Measurements from ENCODE around the gene LRCH3. TPM values are rescaled to one million over a fixed set of nuclear protein-coding genes. Genes with fewer than 3 reads are reported as not detected.

The LRCH3 gene
- total and polyA plus RNA-seq, 2 experiments from 2014 or later = 20.9 to 24.1 TPM

- TF ChIP-seq EZH2phosphoT487 (IDR thresholded peaks at IDR 0.05; ENCODE audit: insufficient read depth, low read depth) (no peak), EZH2 (IDR thresholded peaks at IDR 0.05; ENCODE audit: insufficient read depth, poor library complexity, severe bottlenecking) (no peak)
- Histone ChIP-seq H2AFZ (no peak overlapping the region), H3F3A (ENCODE audit: insufficient read depth) (peaks cover 8% of the 10 kb centered on the region; the same call in 1 of the 2 replicates), H3K27me3 (replicated peaks; ENCODE audit: insufficient read depth) (no peaks in the 10 kb centered on the region), H3K27ac (no peak overlapping the region), H3K4me2 (ENCODE audit: unreplicated experiment) (no peak overlapping the region), H3K9ac (no peak overlapping the region), H3K36me3 (ENCODE audit: low read depth) (peaks cover 38% of the 10 kb centered on the region), H3K4me1 (ENCODE audit: insufficient read depth) (0 out of 2 replicates have a peak, but pooled peaks cover 4% of the 10 kb centered on the region), H4K20me1 (ENCODE audit: insufficient read depth) (no peaks in the 10 kb centered on the region), H3K9me2 (ENCODE audit: insufficient read depth) (no peaks in the 10 kb centered on the region), H3K79me2 (ENCODE audit: insufficient read depth) (no peaks in the 10 kb centered on the region), H3K4me3 (no peak overlapping the region), H3K9me3 (ENCODE audit: low read depth) (no peaks in the 10 kb centered on the region)
- 97% methylated on average over 3 of the region's 3 CpGs for WGBS, 2 experiments (ENCODE audit: low coverage in 1 of 2, low lambda C conversion rate in 2 of 2, missing lambda C conversion rate in 2 of 2)
- in situ Hi-C loops (cut with MboI) = no loop called here
- DNase-seq = no peak
These were observed 67.1 kb downstream of the LRCH3 start for GRCh38 chr3:197858133-197858532.

- H3K4me1 ChIP-seq (ENCODE audit: insufficient read depth) = 0 out of 2 replicates have a peak, but pooled peaks cover 4% of the 10 kb centered on the region
- peaks cover 38% of the 10 kb centered on the region for H3K36me3 ChIP-seq (ENCODE audit: low read depth)
- in situ Hi-C loops (cut with MboI) = no loop called here
These were observed 67.5 kb downstream of the LRCH3 start for GRCh38 chr3:197858598-197858997.

GRCh38 chr3:197866035-197866434 is 75.0 kb downstream of the LRCH3 start:
- DNase-seq = no peak
- H3K9me2 ChIP-seq (ENCODE audit: insufficient read depth) = no peaks in the 10 kb centered on the region
- H3K36me3 ChIP-seq (ENCODE audit: low read depth) = peaks cover 34% of the 10 kb centered on the region

More at GRCh38 chr3:197858598-197858997, 67.5 kb downstream of the LRCH3 start:
- H3K9me3 ChIP-seq (ENCODE audit: low read depth) = no peaks in the 10 kb centered on the region
- no peak overlapping the region for H3K27ac ChIP-seq
- no peaks in the 10 kb centered on the region for H3K27me3 ChIP-seq (replicated peaks; ENCODE audit: insufficient read depth)
- TF ChIP-seq EZH2phosphoT487 (IDR thresholded peaks at IDR 0.05; ENCODE audit: insufficient read depth, low read depth) (no peak), EZH2 (IDR thresholded peaks at IDR 0.05; ENCODE audit: insufficient read depth, poor library complexity, severe bottlenecking) (no peak)
- no peak overlapping the region for H3K4me3 ChIP-seq
- H3K9me2 ChIP-seq (ENCODE audit: insufficient read depth) = no peaks in the 10 kb centered on the region
- no peak for DNase-seq
- H4K20me1 ChIP-seq (ENCODE audit: insufficient read depth) = no peaks in the 10 kb centered on the region
- no peak overlapping the region for H3K9ac ChIP-seq
- no peak overlapping the region for H3K4me2 ChIP-seq (ENCODE audit: unreplicated experiment)
- no peak overlapping the region for H2AFZ ChIP-seq
- H3F3A ChIP-seq (ENCODE audit: insufficient read depth) = peaks cover 8% of the 10 kb centered on the region; the same call in 1 of the 2 replicates
- 57 to 66% methylated on average over 3 of the region's 3 CpGs for whole genome bisulfite sequencing, 2 experiments (ENCODE audit: low coverage in 1 of 2, low lambda C conversion rate in 2 of 2, missing lambda C conversion rate in 2 of 2)
- H3K79me2 ChIP-seq (ENCODE audit: insufficient read depth) = no peaks in the 10 kb centered on the region

GRCh38 chr3:197873329-197873728 is 82.3 kb downstream of the LRCH3 start:
- Histone ChIP-seq H3K36me3 (ENCODE audit: low read depth) (peaks cover 28% of the 10 kb centered on the region), H3K9ac (no peak overlapping the region), H3K27ac (no peak overlapping the region), H3K79me2 (ENCODE audit: insufficient read depth) (no peaks in the 10 kb centered on the region), H3K4me2 (ENCODE audit: unreplicated experiment) (no peak overlapping the region), H3F3A (ENCODE audit: insufficient read depth) (no peaks in the 10 kb centered on the region), H3K9me3 (ENCODE audit: low read depth) (no peaks in the 10 kb centered on the region), H3K9me2 (ENCODE audit: insufficient read depth) (no peaks in the 10 kb centered on the region), H3K4me1 (ENCODE audit: insufficient read depth) (no peaks in the 10 kb centered on the region), H4K20me1 (ENCODE audit: insufficient read depth) (no peaks in the 10 kb centered on the region), H3K4me3 (no peak overlapping the region), H3K27me3 (replicated peaks; ENCODE audit: insufficient read depth) (no peaks in the 10 kb centered on the region), H2AFZ (no peak overlapping the region)
- DNase-seq = no peak
- in situ Hi-C loops (cut with MboI) = no loop called here
- 96 to 98% methylated on average over 6 of the region's 6 CpGs for WGBS, 2 experiments (ENCODE audit: low coverage in 1 of 2, low lambda C conversion rate in 2 of 2, missing lambda C conversion rate in 2 of 2)
- TF ChIP-seq EZH2 (IDR thresholded peaks at IDR 0.05; ENCODE audit: insufficient read depth, poor library complexity, severe bottlenecking) (no peak), EZH2phosphoT487 (IDR thresholded peaks at IDR 0.05; ENCODE audit: insufficient read depth, low read depth) (no peak)

More at GRCh38 chr3:197866035-197866434, 75.0 kb downstream of the LRCH3 start:
- Histone ChIP-seq H3K4me2 (ENCODE audit: unreplicated experiment) (no peak overlapping the region), H3K4me3 (no peak overlapping the region), H3K9ac (no peak overlapping the region), H3K27ac (no peak overlapping the region), H3K27me3 (replicated peaks; ENCODE audit: insufficient read depth) (no peaks in the 10 kb centered on the region), H3K9me3 (ENCODE audit: low read depth) (no peaks in the 10 kb centered on the region), H4K20me1 (ENCODE audit: insufficient read depth) (no peaks in the 10 kb centered on the region), H3F3A (ENCODE audit: insufficient read depth) (no peaks in the 10 kb centered on the region), H2AFZ (no peak overlapping the region), H3K79me2 (ENCODE audit: insufficient read depth) (no peaks in the 10 kb centered on the region), H3K4me1 (ENCODE audit: insufficient read depth) (no peaks in the 10 kb centered on the region)
- no peak for TF ChIP-seq EZH2phosphoT487 (IDR thresholded peaks at IDR 0.05; ENCODE audit: insufficient read depth, low read depth)
- TF ChIP-seq EZH2 (IDR thresholded peaks at IDR 0.05; ENCODE audit: insufficient read depth, poor library complexity, severe bottlenecking) = no peak
- in situ Hi-C loops (cut with MboI) = no loop called here
- 92 to 94% methylated on average over 6 of the region's 6 CpGs for WGBS, 2 experiments (ENCODE audit: low coverage in 1 of 2, low lambda C conversion rate in 2 of 2, missing lambda C conversion rate in 2 of 2)

- no peak overlapping the region for H3K4me3 ChIP-seq
- no peaks in the 10 kb centered on the region for H3K9me3 ChIP-seq (ENCODE audit: low read depth)
- no peaks in the 10 kb centered on the region for H3K4me1 ChIP-seq (ENCODE audit: insufficient read depth)
- no peaks in the 10 kb centered on the region for H3K27me3 ChIP-seq (replicated peaks; ENCODE audit: insufficient read depth)
- no peak overlapping the region for H3K9ac ChIP-seq
- H4K20me1 ChIP-seq (ENCODE audit: insufficient read depth) = no peaks in the 10 kb centered on the region
- H3K9me2 ChIP-seq (ENCODE audit: insufficient read depth) = no peaks in the 10 kb centered on the region
- H3K79me2 ChIP-seq (ENCODE audit: insufficient read depth) = no peaks in the 10 kb centered on the region
- H3K36me3 ChIP-seq (ENCODE audit: low read depth) = peaks cover 22% of the 10 kb centered on the region
- TF ChIP-seq EZH2phosphoT487 (IDR thresholded peaks at IDR 0.05; ENCODE audit: insufficient read depth, low read depth) (no peak), EZH2 (IDR thresholded peaks at IDR 0.05; ENCODE audit: insufficient read depth, poor library complexity, severe bottlenecking) (no peak)
- in situ Hi-C loops (cut with MboI) = no loop called here
- H3F3A ChIP-seq (ENCODE audit: insufficient read depth) = no peaks in the 10 kb centered on the region
- peak; percentile 19 for DNase-seq
- no peak overlapping the region for H3K4me2 ChIP-seq (ENCODE audit: unreplicated experiment)
- no peak overlapping the region for H2AFZ ChIP-seq
- H3K27ac ChIP-seq = no peak overlapping the region
- WGBS, 2 experiments (ENCODE audit: low coverage in 1 of 2, low lambda C conversion rate in 2 of 2, missing lambda C conversion rate in 2 of 2) = 91 to 97% methylated on average over 5 of the region's 5 CpGs
These were observed 83.0 kb downstream of the LRCH3 start for GRCh38 chr3:197874064-197874463.
